GM12878 (cell line): ENCODE measurements around the gene ADAMTS7.

Experiments
- ATF3 ChIP-seq: IDR thresholded peaks from 2 replicates; pipeline ENCODE4 v1.6.1; 2011; ENCODE audit warnings: low read depth, mild to moderate bottlenecking, low read length, moderate library complexity, borderline replicate concordance; ENCODE audit errors: extremely low read depth
- BACH1 ChIP-seq: fragments of 450-650 bp; IDR thresholded peaks from 2 replicates; pipeline ENCODE4 v1.6.1; 2017; ENCODE audit warnings: mild to moderate bottlenecking, borderline replicate concordance
- CEBPB ChIP-seq, 2 experiments: fragments of 150-350 bp in 1 of 2; IDR thresholded peaks; 2 replicates each; pipeline ENCODE4 v1.6.1; 2012 to 2014; ENCODE audit warnings: low read depth in 2 of 2, low read length in 2 of 2, borderline replicate concordance in 1 of 2, inconsistent platforms in 1 of 2
- CTCF ChIP-seq, 3 experiments: IDR thresholded peaks in 2 of 3; conservative IDR thresholded peaks in 1 of 3; 2 replicates each; pipeline ENCODE4 v1.5.1; 2011; ENCODE audit warnings: low read depth in 3 of 3, low read length in 3 of 3, mild to moderate bottlenecking in 3 of 3, control low read depth in 2 of 3, moderate library complexity in 2 of 3, inconsistent platforms in 1 of 3, mixed read lengths in 1 of 3; ENCODE audit not compliant: control insufficient read depth in 2 of 3, insufficient read depth in 1 of 3; ENCODE audit errors: extremely low read depth in 1 of 3
- EP300 ChIP-seq, 2 experiments: fragments of 150-350 bp in 1 of 2; IDR thresholded peaks; 2 replicates each; pipeline ENCODE4 v1.6.1; 2011 to 2012; ENCODE audit warnings: low read depth in 2 of 2, low read length in 2 of 2, borderline replicate concordance in 1 of 2, improper control_type of control experiment in 1 of 2, inconsistent platforms in 1 of 2; ENCODE audit not compliant: control insufficient read depth in 1 of 2
- ETV6 ChIP-seq, 2 experiments: fragments of 450-650 bp in 1 of 2; IDR thresholded peaks in 1 of 2; conservative IDR thresholded peaks in 1 of 2; 2 replicates each; pipeline ENCODE4 v1.6.1; 2014; ENCODE audit warnings: antibody characterized with exemption in 1 of 2, borderline replicate concordance in 1 of 2, low read depth in 1 of 2, mild to moderate bottlenecking in 1 of 2, moderate library complexity in 1 of 2
- EZH2 ChIP-seq: IDR thresholded peaks from 2 replicates; pipeline ENCODE4 v1.6.1; 2012; ENCODE audit warnings: low read depth, mild to moderate bottlenecking, control low read depth, inconsistent platforms, low read length, borderline replicate concordance; ENCODE audit not compliant: control insufficient read depth
- FOS ChIP-seq: IDR thresholded peaks from 3 replicates; pipeline ENCODE4 v1.6.1; 2011; ENCODE audit warnings: borderline replicate concordance; ENCODE audit not compliant: insufficient read length; ENCODE audit errors: extremely low read depth
- NFIC ChIP-seq: IDR thresholded peaks from 2 replicates; pipeline ENCODE4 v1.6.1; 2012; ENCODE audit warnings: low read depth, mild to moderate bottlenecking, inconsistent platforms, low read length, moderate library complexity
- NFYA ChIP-seq: IDR thresholded peaks from 2 replicates; pipeline ENCODE4 v1.6.1; 2011; ENCODE audit warnings: low read depth, mild to moderate bottlenecking, low read length, improper control_type of control experiment, borderline replicate concordance
- POLR2A ChIP-seq: IDR thresholded peaks from 2 replicates; pipeline ENCODE4 v1.6.1; 2011; ENCODE audit warnings: low read depth, mild to moderate bottlenecking, low read length
- SP1 ChIP-seq: IDR thresholded peaks from one replicate; pipeline ENCODE4 v1.6.1; 2011; ENCODE audit warnings: low read depth, low read length
- ZBTB4 ChIP-seq: fragments of 450-650 bp; formaldehyde crosslinking; IDR thresholded peaks from 2 replicates; pipeline ENCODE4 v1.4.0; 2022; ENCODE audit warnings: mild to moderate bottlenecking, moderate library complexity

GRCh38 chr15:78739206-78739605, 72.1 kb downstream of the ADAMTS7 start:
- TF ChIP-seq EZH2 (no peak), FOS (no peak), CTCF (IDR thresholded peaks at IDR 0.05 in 2 of 3, conservative IDR thresholded peaks at IDR 0.05 in 1 of 3; ENCODE audit: control insufficient read depth in 2 of 3, extremely low read depth in 1 of 3, insufficient read depth in 1 of 3, low read depth in 3 of 3, low read length in 3 of 3) (no peak), POLR2A (no peak), NFYA (no peak), CEBPB (IDR thresholded peaks at IDR 0.05; ENCODE audit: borderline replicate concordance in 1 of 2, low read depth in 2 of 2, low read length in 2 of 2) (no peak), ETV6 (conservative IDR thresholded peaks at IDR 0.05 in 1 of 2, IDR thresholded peaks at IDR 0.05 in 1 of 2; ENCODE audit: borderline replicate concordance in 1 of 2, low read depth in 1 of 2) (no peak), ZBTB4 (CRISPR knock-in tag) (no peak), NFIC (no peak), EP300 (IDR thresholded peaks at IDR 0.05; ENCODE audit: borderline replicate concordance in 1 of 2, control insufficient read depth in 1 of 2, low read depth in 2 of 2, low read length in 2 of 2) (no peak), ATF3 (no peak), BACH1 (no peak), SP1 (no peak)
